ENCODE results near the gene LHX1.

LHX1 gene

GRCh38 chr17:36937001-36937958 lies at the start of gene LHX1:
Gene LHX1, plus strand, starts transcription at chr17:36937475. Its CDS starts 723 bp downstream, at chr17:36938198.
- DNase-seq (ENCODE audit: low read depth), result no peak

GRCh38 chr17:36888236-36888951 lies 48.9 kb upstream of the LHX1 start:
- DNase-seq (ENCODE audit: low read depth), result no peak

GRCh38 chr17:36889770-36890349 lies 47.4 kb upstream of the LHX1 start:
- no peak for DNase-seq (ENCODE audit: low read depth)

- DNase-seq (ENCODE audit: low read depth), result no peak
Measured at GRCh38 chr17:36890398-36891168, 46.7 kb upstream of the LHX1 start.

- DNase-seq (ENCODE audit: low read depth), result no peak
Measured at GRCh38 chr17:36892112-36892838, 45.0 kb upstream of the LHX1 start.

- no peak for DNase-seq (ENCODE audit: low read depth)
Measured at GRCh38 chr17:36894177-36894576, 43.1 kb upstream of the LHX1 start.

GRCh38 chr17:36894925-36895324 lies 42.4 kb upstream of the LHX1 start:
- DNase-seq (ENCODE audit: low read depth), result no peak

GRCh38 chr17:36899250-36900159 lies 37.8 kb upstream of the LHX1 start:
- no peak for DNase-seq (ENCODE audit: low read depth)

GRCh38 chr17:36900160-36900512 lies 37.1 kb upstream of the LHX1 start:
- no peak for DNase-seq (ENCODE audit: low read depth)

GRCh38 chr17:36901506-36901905 lies 35.8 kb upstream of the LHX1 start:
- no peak for DNase-seq (ENCODE audit: low read depth)

GRCh38 chr17:36907407-36907806 lies 29.9 kb upstream of the LHX1 start:
- DNase-seq (ENCODE audit: low read depth), result no peak

- no peak for DNase-seq (ENCODE audit: low read depth)
Measured at GRCh38 chr17:36910513-36910912, 26.8 kb upstream of the LHX1 start.

GRCh38 chr17:36911001-36911400 lies 26.3 kb upstream of the LHX1 start:
- no peak for DNase-seq (ENCODE audit: low read depth)

GRCh38 chr17:36913132-36913531 lies 24.1 kb upstream of the LHX1 start:
- no peak for DNase-seq (ENCODE audit: low read depth)

- DNase-seq (ENCODE audit: low read depth), result no peak
Measured at GRCh38 chr17:36918211-36918691, 19.0 kb upstream of the LHX1 start.

- DNase-seq (ENCODE audit: low read depth), result no peak
Measured at GRCh38 chr17:36919407-36919968, 17.8 kb upstream of the LHX1 start.

GRCh38 chr17:36920032-36921005 lies 17.0 kb upstream of the LHX1 start:
- no peak for DNase-seq (ENCODE audit: low read depth)

GRCh38 chr17:36921095-36921851 lies 16.0 kb upstream of the LHX1 start:
- DNase-seq (ENCODE audit: low read depth), result no peak
